PC-3 (cell line): ENCODE measurements around the gene RABGEF1.

ENCODE experiments used
- CTCF ChIP-seq: fragments of 300-600 bp; sonication (generic); conservative IDR thresholded peaks from 2 replicates; pipeline ENCODE4 v1.5.1; 2017; ENCODE audit warnings: antibody characterized with exemption, low read depth, mild to moderate bottlenecking, low read length
- EZH2 ChIP-seq: fragments of 300-600 bp; sonication (generic); IDR thresholded peaks from one replicate; pipeline ENCODE4 v1.6.1; 2017; ENCODE audit warnings: antibody characterized with exemption, mild to moderate bottlenecking, low read length; ENCODE audit not compliant: unreplicated experiment

- TF ChIP-seq CTCF (no peak), EZH2 (no peak)
These were observed 18.6 kb downstream of the RABGEF1 start for GRCh38 chr7:66758950-66759628.
